ENCODE measurements around the gene CAMK1D.

- no peak for TF ChIP-seq CTCF (IDR thresholded peaks at IDR 0.05; ENCODE audit: extremely low read depth in 1 of 2, insufficient read depth in 1 of 2, low read depth in 1 of 2, low read length in 2 of 2)
- no peak for TF ChIP-seq POLR2A (IDR thresholded peaks at IDR 0.05; ENCODE audit: low read depth, low read length)
- TF ChIP-seq POLR2AphosphoS5 (IDR thresholded peaks at IDR 0.05; ENCODE audit: insufficient read depth, low read depth, low read length), result no peak
- TF ChIP-seq EZH2 (IDR thresholded peaks at IDR 0.05; ENCODE audit: borderline replicate concordance, low read depth, low read length, severe bottlenecking), result no peak
- no peak for TF ChIP-seq JUN (IDR thresholded peaks at IDR 0.05; ENCODE audit: borderline replicate concordance, insufficient read depth, insufficient read length, low read depth)
- TF ChIP-seq MYC (IDR thresholded peaks at IDR 0.05; ENCODE audit: low read depth, low read length), result no peak
- no peak for TF ChIP-seq MAX (IDR thresholded peaks at IDR 0.05; ENCODE audit: insufficient read depth, insufficient read length)
These were observed 474.0 kb downstream of the CAMK1D start for GRCh38 chr10:12823328-12823727.

Measured in endothelial cell of umbilical vein (primary cell).